GM10266 (cell line): Measurements from ENCODE around the gene LPGAT1.

ENCODE experiments used
- DNase-seq: peaks from one replicate; pipeline ENCODE4 v3.0.0; 2012; ENCODE audit errors: extremely low spot score
- TF ChIP-seq, protein P1 (sequence below): IDR thresholded peaks from 2 replicates; pipeline ENCODE4 v1.5.1; 2012; ENCODE audit warnings: mild to moderate bottlenecking, low read depth; ENCODE audit not compliant: control insufficient read depth, insufficient read depth; ENCODE audit errors: missing control alignments

Gene LPGAT1

DNA sequence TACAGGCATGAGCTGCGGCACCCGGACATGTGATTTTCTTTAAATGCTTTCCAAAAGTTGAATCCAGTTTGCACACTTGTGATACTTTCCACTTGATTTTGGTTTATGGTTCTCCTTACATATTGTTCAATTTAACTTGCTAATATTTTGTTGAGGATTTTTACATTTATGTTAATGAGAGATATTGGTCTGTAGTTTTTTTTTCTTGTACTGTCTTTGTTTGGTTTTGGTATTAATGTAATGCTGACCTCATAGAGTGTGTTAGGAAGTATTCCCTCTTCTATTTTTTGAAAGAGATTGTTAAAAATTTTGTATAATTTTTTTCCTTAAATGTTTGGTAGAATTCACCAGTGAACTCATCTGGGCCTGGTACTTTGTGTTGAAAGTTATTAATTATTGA is 34.6 kb upstream of the LPGAT1 start:
- TF ChIP-seq, protein P1, sequence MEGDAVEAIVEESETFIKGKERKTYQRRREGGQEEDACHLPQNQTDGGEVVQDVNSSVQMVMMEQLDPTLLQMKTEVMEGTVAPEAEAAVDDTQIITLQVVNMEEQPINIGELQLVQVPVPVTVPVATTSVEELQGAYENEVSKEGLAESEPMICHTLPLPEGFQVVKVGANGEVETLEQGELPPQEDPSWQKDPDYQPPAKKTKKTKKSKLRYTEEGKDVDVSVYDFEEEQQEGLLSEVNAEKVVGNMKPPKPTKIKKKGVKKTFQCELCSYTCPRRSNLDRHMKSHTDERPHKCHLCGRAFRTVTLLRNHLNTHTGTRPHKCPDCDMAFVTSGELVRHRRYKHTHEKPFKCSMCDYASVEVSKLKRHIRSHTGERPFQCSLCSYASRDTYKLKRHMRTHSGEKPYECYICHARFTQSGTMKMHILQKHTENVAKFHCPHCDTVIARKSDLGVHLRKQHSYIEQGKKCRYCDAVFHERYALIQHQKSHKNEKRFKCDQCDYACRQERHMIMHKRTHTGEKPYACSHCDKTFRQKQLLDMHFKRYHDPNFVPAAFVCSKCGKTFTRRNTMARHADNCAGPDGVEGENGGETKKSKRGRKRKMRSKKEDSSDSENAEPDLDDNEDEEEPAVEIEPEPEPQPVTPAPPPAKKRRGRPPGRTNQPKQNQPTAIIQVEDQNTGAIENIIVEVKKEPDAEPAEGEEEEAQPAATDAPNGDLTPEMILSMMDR: no peak
- no peak for DNase-seq

DNA sequence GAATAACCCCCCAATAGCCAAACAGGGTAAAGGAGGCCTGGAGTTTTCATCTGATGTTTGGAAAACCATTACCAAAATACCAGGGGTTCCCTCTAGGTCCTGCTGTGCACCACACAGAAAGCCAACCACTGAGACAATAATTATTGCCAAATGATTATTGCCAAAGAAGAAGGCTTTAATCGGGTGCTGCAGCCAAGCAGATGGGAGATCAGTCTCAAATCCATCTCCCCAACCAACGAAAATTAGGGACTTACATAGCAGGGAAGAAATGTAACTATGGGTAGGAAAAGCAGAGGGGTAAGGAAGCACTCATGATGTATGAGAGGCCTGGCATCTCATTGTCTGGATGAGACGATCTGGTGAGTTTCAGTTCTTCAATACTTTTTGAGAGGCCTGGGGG is 28.8 kb upstream of the LPGAT1 start:
- TF ChIP-seq, protein P1: no peak
- no peak for DNase-seq

DNA sequence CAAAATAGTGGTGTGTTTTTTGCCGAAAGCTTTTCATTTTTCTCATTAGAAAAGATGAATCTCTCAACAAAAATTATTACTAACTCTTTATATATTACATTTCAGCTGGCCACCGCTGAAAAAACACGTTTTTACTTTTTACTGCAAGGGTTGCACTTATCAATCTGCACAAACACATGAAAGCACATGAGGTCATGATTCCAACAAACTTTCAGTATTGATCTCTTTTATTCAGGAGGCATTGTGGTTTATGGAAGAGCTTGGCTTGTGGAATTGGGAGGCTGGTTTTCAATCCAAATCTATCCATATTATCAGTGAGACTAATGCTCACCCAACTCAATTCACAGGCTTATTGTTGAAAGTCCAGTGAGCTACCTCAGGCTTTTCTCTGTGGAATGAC is 20.6 kb upstream of the LPGAT1 start:
- TF ChIP-seq, protein P1: no peak

DNA sequence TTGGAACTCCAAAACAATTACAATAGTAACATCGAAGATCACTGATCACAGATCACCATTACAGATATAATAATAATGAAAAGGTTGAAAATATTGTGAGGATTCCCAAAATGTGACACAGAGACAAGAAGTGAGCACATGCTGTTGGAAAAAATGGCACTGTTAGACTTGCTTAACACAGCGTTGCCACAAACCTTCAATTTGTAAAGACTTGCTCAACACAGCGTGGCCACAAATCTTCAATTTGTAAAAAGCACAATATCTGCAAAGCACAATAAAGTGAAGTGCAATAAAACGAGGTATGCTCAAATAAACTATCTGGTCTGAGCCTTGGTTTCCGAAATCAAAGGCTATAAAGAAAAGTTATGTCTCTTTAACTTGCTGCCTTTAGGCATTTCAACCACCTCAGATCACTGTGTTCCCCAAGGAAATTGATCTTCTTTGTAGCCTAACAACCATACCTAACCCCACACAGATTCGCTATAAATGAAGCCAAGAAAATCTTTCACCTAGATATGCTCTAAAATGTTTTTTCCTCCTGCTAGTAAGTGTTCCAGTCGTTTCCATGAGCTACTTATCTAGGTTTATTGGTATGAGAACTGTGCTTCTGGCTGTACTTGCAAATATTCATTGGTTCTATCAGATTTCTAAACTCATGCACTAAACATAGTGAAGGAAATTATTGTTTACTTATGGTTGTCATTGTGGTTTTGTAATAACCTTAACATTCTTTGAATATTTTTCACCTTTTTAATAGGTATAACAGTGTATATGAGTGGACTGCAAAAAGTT is 13.1 kb upstream of the LPGAT1 start:
- no peak for DNase-seq
- TF ChIP-seq, protein P1: no peak

More for the DNA sequence above, 20.6 kb upstream of the LPGAT1 start:
- no peak for DNase-seq

DNA sequence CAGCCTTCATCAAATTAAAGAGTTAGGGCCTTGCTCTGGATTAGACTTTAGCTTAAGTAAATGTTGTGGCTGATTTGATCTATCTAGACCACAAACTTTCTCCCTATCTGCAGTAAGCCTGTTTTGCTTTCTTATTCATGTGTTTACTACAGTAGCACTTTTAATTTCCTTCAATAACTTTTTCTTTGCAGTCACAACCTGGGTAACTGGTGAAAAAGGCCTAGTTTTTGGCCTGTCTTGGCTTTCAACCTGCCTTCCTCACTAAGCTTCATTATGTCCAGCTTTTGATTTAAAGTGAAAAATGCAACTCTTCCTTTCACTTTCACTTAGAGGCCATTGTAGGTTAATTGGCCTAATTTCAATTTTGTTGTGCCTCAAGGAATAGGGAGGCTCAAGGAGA is 12.5 kb upstream of the LPGAT1 start:
- no peak for DNase-seq
- TF ChIP-seq, protein P1: no peak

DNA sequence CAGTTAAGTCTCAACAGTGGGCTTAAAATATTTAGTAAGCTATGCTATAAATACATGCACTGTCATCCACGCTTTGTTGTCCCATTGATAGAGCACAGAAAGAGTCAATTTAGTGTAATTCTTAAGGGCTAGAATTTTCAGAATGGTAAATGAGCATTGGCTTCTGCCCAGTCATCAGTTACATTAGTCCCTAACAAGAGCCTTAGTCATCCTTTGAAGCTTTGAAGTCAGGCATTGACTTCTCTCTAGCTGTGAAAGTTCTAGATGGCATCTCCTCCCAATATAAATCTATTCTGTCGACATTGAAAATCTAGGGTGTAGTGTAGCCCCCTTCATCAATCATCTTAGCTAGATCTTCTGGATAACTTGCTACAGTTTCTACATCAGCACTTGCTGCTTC is 12.0 kb upstream of the LPGAT1 start:
- TF ChIP-seq, protein P1: no peak
- no peak for DNase-seq

DNA sequence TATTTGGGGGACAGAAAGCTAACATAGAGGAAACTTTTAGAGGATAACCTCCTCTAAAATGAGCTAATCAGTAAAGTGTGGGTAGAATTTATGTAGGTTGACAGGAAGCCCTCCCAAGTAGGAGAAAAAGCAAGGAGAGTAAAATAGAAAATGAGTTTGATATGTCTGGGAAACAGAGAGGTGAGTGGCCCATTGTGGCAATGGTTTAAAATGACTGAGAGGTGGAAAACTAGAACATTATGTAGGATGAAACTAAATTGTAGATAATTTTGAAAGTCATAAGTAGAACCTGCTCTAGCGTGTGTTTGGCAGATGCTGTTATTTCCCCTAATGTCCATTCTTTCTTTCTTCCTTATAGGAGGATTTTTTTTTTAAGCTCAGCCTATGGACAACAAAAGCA is 8.5 kb upstream of the LPGAT1 start:
- no peak for DNase-seq
- TF ChIP-seq, protein P1: no peak
